WTC11 (cell line): ENCODE results near the gene CROCC. TPM values are rescaled to one million over a fixed set of nuclear protein-coding genes. Genes with fewer than 3 reads are reported as not detected.

Experiments used
- ATAC-seq: fragments of 200-7000 bp; cut with Tn5 transposase; 2 replicates; pipeline ENCODE4 v1.10.0; 2021; ENCODE audit warnings: mild to moderate bottlenecking, moderate library complexity
- CTCF ChIA-PET: fragments of 300-600 bp; sonication (Branson Sonifier 250); formaldehyde crosslinking; loops from one replicate; lab custom pipeline; 2021; ENCODE audit warnings: antibody characterized with exemption; lab: Charles Lee
- POLR2A ChIA-PET: fragments of 350-600 bp; sonication (Branson Sonifier 250); formaldehyde crosslinking; loops from one replicate; lab custom pipeline; 2021; ENCODE audit warnings: antibody characterized with exemption; lab: Charles Lee
- DNase-seq: peaks from one replicate; pipeline ENCODE4 v3.0.0; 2021; ENCODE audit warnings: low spot score
- H3K27ac Mint-ChIP-seq: 2 replicates; pipeline ENCODE4 v1.8.0; 2021; ENCODE audit warnings: mixed read lengths
- H3K27me3 Mint-ChIP-seq: 2 replicates; pipeline ENCODE4 v1.8.0; 2021; ENCODE audit warnings: low read depth, mild to moderate bottlenecking, moderate library complexity, mixed read lengths
- H3K36me3 Mint-ChIP-seq: 2 replicates; pipeline ENCODE4 v1.8.0; 2021; ENCODE audit warnings: mixed read lengths
- H3K4me1 Mint-ChIP-seq: 2 replicates; pipeline ENCODE4 v1.8.0; 2022; ENCODE audit warnings: mixed read lengths
- H3K4me3 Mint-ChIP-seq: 2 replicates; pipeline ENCODE4 v1.8.0; 2021; ENCODE audit warnings: mild to moderate bottlenecking, moderate library complexity, mixed read lengths
- H3K9me3 Mint-ChIP-seq: 2 replicates; pipeline ENCODE4 v1.8.0; 2021; ENCODE audit warnings: mixed read lengths
- AR ChIP-seq: fragments of 250-450 bp; sonication (Bioruptor Pico); IDR thresholded peaks from 2 replicates; pipeline ENCODE4 v1.9.0; 2021; ENCODE audit warnings: mild to moderate bottlenecking
- CBFB ChIP-seq: sonication (generic); formaldehyde crosslinking; IDR thresholded peaks from 2 replicates; pipeline ENCODE4 v1.8.1; 2022; ENCODE audit warnings: mild to moderate bottlenecking, low read depth, missing genetic modification reagents
- E2F1 ChIP-seq: sonication (generic); formaldehyde crosslinking; IDR thresholded peaks from 2 replicates; pipeline ENCODE4 v1.8.0; 2022; ENCODE audit warnings: mild to moderate bottlenecking, missing genetic modification reagents
- ERG ChIP-seq: fragments of 250-450 bp; sonication (Bioruptor Pico); IDR thresholded peaks from 2 replicates; pipeline ENCODE4 v1.8.0; 2021; ENCODE audit warnings: mild to moderate bottlenecking
- FOXK1 ChIP-seq: sonication (generic); formaldehyde crosslinking; IDR thresholded peaks from 2 replicates; pipeline ENCODE4 v1.8.0; 2022; ENCODE audit warnings: mild to moderate bottlenecking, moderate library complexity, missing genetic modification reagents
- GABPB1 ChIP-seq: sonication (generic); formaldehyde crosslinking; IDR thresholded peaks from 2 replicates; pipeline ENCODE4 v1.8.1; 2023; ENCODE audit warnings: mild to moderate bottlenecking, missing genetic modification reagents
- HMGA2 ChIP-seq: fragments of 250-450 bp; sonication (Bioruptor Pico); IDR thresholded peaks from 2 replicates; pipeline ENCODE4 v1.4.0; 2021; ENCODE audit warnings: mild to moderate bottlenecking, moderate library complexity
- NR1H2 ChIP-seq: sonication (generic); formaldehyde crosslinking; IDR thresholded peaks from 2 replicates; pipeline ENCODE4 v1.9.0; 2021; ENCODE audit warnings: mild to moderate bottlenecking, moderate library complexity, missing genetic modification reagents
- NR3C1 ChIP-seq: sonication (generic); formaldehyde crosslinking; conservative IDR thresholded peaks from 2 replicates; pipeline ENCODE4 v1.8.1; 2023; ENCODE audit warnings: low read depth, mild to moderate bottlenecking, missing genetic modification reagents
- PREB ChIP-seq: sonication (generic); formaldehyde crosslinking; IDR thresholded peaks from 2 replicates; pipeline ENCODE4 v1.8.1; 2022; ENCODE audit warnings: mild to moderate bottlenecking, missing genetic modification reagents, moderate library complexity, borderline replicate concordance
- PRRX2 ChIP-seq: fragments of 250-450 bp; sonication (Bioruptor Pico); IDR thresholded peaks from 2 replicates; pipeline ENCODE4 v1.8.0; 2021; ENCODE audit warnings: mild to moderate bottlenecking
- RELA ChIP-seq: sonication (generic); formaldehyde crosslinking; IDR thresholded peaks from 2 replicates; pipeline ENCODE4 v1.8.1; 2022; ENCODE audit warnings: missing genetic modification reagents, mild to moderate bottlenecking, borderline replicate concordance
- RORB ChIP-seq: fragments of 250-450 bp; sonication (Bioruptor Pico); IDR thresholded peaks from 2 replicates; pipeline ENCODE4 v1.9.0; 2021; ENCODE audit warnings: mild to moderate bottlenecking
- SMAD3 ChIP-seq: sonication (generic); formaldehyde crosslinking; IDR thresholded peaks from 2 replicates; pipeline ENCODE4 v1.8.0; 2022; ENCODE audit warnings: missing genetic modification reagents, mild to moderate bottlenecking, borderline replicate concordance
- SMAD4 ChIP-seq: sonication (generic); formaldehyde crosslinking; IDR thresholded peaks from 2 replicates; pipeline ENCODE4 v1.8.0; 2022; ENCODE audit warnings: mild to moderate bottlenecking, missing genetic modification reagents
- USF1 ChIP-seq: sonication (generic); formaldehyde crosslinking; IDR thresholded peaks from 2 replicates; pipeline ENCODE4 v1.8.0; 2022; ENCODE audit warnings: mild to moderate bottlenecking, missing genetic modification reagents
- USF2 ChIP-seq: sonication (generic); formaldehyde crosslinking; IDR thresholded peaks from 2 replicates; pipeline ENCODE4 v1.8.1; 2023; ENCODE audit warnings: mild to moderate bottlenecking, missing genetic modification reagents, moderate library complexity
- ZNF219 ChIP-seq: sonication (generic); formaldehyde crosslinking; IDR thresholded peaks from 2 replicates; pipeline ENCODE4 v1.8.0; 2023; ENCODE audit warnings: missing genetic modification reagents, mild to moderate bottlenecking, borderline replicate concordance
- ZNF232 ChIP-seq: sonication (generic); formaldehyde crosslinking; IDR thresholded peaks from 2 replicates; pipeline ENCODE4 v1.8.0; 2022; ENCODE audit warnings: mild to moderate bottlenecking, missing genetic modification reagents
- ZNF263 ChIP-seq: sonication (generic); formaldehyde crosslinking; IDR thresholded peaks from 2 replicates; pipeline ENCODE4 v1.8.1; 2022; ENCODE audit warnings: low read depth, mild to moderate bottlenecking, moderate library complexity, missing genetic modification reagents
- ZNF281 ChIP-seq: sonication (generic); formaldehyde crosslinking; IDR thresholded peaks from 2 replicates; pipeline ENCODE4 v1.8.0; 2023; ENCODE audit warnings: mild to moderate bottlenecking, missing genetic modification reagents
- ZNF396 ChIP-seq: fragments of 250-450 bp; sonication (Bioruptor Pico); IDR thresholded peaks from 2 replicates; pipeline ENCODE4 v1.8.0; 2021; ENCODE audit warnings: mild to moderate bottlenecking, moderate library complexity, borderline replicate concordance
- ZNF423 ChIP-seq: fragments of 250-450 bp; sonication (Bioruptor Pico); IDR thresholded peaks from 2 replicates; pipeline ENCODE4 v2.1.2; 2022; ENCODE audit warnings: mild to moderate bottlenecking, moderate library complexity
- total RNA-seq: library from RNA; stranded (reverse); gene quantifications from 3 replicates; pipeline ENCODE4 v1.2.3, GENCODE V29; 2021

CROCC gene
- total RNA-seq, 1 experiment from 2014 or later: 75.6 TPM

GRCh38 chr1:17011092-17011438, 89.3 kb downstream of the CROCC start (continued):
- no peak for TF ChIP-seq ZNF219 (CRISPR knock-in tag)
- TF ChIP-seq AR (CRISPR knock-in tag): no peak
- no peak for TF ChIP-seq ZNF396 (CRISPR knock-in tag)

GRCh38 chr1:17011439-17012307, 89.9 kb downstream of the CROCC start, which contains the start of gene ATP13A2:
ATP13A2 (minus strand) TSS chr1:17011928; CDS start chr1:17011738, 190 bp downstream.
- H3K27ac Mint-ChIP-seq: peak within 1 kb of the TSS; percentile 84
- peaks cover 73% of the 10 kb centered on the region for H3K4me1 Mint-ChIP-seq
- DNase-seq (peak; percentile 94), ATAC-seq (peak; percentile 85)
- ChIA-PET POLR2A (interaction anchor here (1.0 kb wide), 1 partner anchor 17 kb away, joined by 3 read pairs; no protein-coding TSS in a partner anchor), CTCF (interaction anchor here (0.6 to 3.2 kb wide), 7 partner anchors 12 to 212 kb away, joined by 3 to 19 read pairs (median 4); no protein-coding TSS in a partner anchor)
- H3K27me3 Mint-ChIP-seq: no peaks in the 10 kb centered on the region
- H3K36me3 Mint-ChIP-seq: no peaks in the 10 kb centered on the region
- peak within 1 kb of the TSS; percentile 85 for H3K4me3 Mint-ChIP-seq
- H3K9me3 Mint-ChIP-seq: no peaks in the 10 kb centered on the region
- TF ChIP-seq CBFB (CRISPR knock-in tag) (no peak), RORB (CRISPR knock-in tag) (no peak), NR3C1 (CRISPR knock-in tag) (no peak), HMGA2 (no peak), SMAD4 (no peak), NR1H2 (CRISPR knock-in tag) (no peak), FOXK1 (CRISPR knock-in tag) (peak; percentile 50; the same call in 1 of the 2 replicates), ZNF263 (CRISPR knock-in tag) (no peak), ZNF232 (CRISPR knock-in tag) (no peak), ERG (CRISPR knock-in tag) (no peak), GABPB1 (CRISPR knock-in tag) (no peak), USF1 (CRISPR knock-in tag) (no peak), USF2 (CRISPR knock-in tag) (no peak), ZNF423 (CRISPR knock-in tag) (no peak), SMAD3 (CRISPR knock-in tag) (no peak), ZNF281 (CRISPR knock-in tag) (no peak), E2F1 (no peak), PRRX2 (CRISPR knock-in tag) (no peak), RELA (CRISPR knock-in tag) (no peak), PREB (CRISPR knock-in tag) (no peak)
